Activated CD4-positive, alpha-beta T cell treated with anti-CD3 and anti-CD28 coated beads, Interleukin-2, amount 50 U/mL, for 48 hours (primary cell): Measurements from ENCODE around the gene ATP5PB.
A peak's percentile ranks its signal among the peaks of the same experiment; 100 is the strongest.

Experiments
- DNase-seq, 2 experiments: peaks; one replicate each; pipeline ENCODE4 v3.0.0-alpha.2; 2020

ATP5PB gene

GRCh38 chr1:111476214-111476613 is 26.9 kb downstream of the ATP5PB start:
- no peak for DNase-seq

DNA sequence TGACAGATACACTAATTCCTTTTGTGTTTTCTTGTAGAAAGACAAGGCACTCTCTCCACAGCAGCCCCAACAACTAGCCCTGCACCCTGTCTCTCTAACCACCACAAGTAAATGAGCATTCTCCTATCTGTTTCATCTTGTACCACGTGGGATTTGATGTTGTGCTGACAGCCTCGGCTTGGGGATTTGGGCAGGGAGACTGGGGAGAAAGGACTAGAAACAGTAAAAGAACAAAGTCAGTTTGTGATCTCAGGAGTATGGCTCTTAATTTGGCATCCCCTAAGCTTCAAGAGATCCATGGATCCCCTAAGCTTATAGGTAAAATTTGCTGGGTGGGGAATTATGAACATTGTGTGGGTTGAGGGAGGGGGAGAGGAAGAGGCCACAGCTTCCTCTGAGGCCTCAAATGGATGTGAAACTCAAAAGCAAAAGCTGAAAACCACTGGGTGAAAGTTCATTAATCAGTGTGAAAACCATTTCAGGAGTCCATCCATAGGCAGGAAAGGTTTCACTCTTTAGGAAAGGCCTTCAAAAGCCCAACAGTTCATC is 27.6 kb downstream of the ATP5PB start:
- peak; percentile 29 to 38 for DNase-seq

- DNase-seq: no peak
These were observed 31.4 kb downstream of the ATP5PB start for GRCh38 chr1:111480674-111481073.

- peak; percentile 67 to 75 for DNase-seq
These were observed 32.3 kb downstream of the ATP5PB start for GRCh38 chr1:111481387-111482221.

DNA sequence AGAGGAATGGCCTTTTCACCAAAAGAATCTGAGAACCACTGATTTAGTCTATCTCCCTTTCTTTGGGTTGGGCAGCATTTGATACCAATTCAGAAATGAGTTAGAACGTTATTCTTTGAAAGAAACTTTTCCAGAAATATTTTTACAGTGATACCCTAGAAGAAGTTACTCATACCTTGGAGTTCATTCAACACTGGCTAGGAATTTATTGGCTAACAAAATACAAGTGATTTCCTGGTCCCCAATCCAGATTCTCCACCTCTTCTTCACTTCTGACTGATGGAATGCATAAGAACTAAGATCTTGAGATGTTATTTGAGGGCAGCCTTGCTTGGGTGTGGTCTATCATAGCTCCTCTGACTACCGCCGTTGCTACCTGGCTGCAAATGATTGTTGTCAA is 33.9 kb downstream of the ATP5PB start:
- DNase-seq: no peak

DNA sequence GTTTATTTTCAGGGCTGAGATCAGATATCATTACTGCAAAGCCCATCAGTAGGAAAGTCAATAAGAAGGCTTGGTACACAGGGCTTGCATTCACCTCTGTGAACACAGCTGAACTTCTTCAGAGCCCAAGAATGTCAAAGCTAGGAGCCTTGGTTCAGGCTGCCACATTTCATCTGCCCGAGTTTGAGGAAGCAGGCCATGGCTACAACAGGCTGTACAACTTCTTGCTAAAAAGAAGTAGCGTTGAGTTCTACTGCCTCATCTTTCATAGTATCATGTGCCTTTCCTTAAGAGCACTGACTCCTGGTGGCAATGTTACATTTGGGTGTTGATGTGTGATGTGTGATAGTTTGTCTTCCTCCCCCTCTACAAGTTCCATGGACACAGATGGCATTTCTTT is 34.6 kb downstream of the ATP5PB start:
- DNase-seq: no peak

DNA sequence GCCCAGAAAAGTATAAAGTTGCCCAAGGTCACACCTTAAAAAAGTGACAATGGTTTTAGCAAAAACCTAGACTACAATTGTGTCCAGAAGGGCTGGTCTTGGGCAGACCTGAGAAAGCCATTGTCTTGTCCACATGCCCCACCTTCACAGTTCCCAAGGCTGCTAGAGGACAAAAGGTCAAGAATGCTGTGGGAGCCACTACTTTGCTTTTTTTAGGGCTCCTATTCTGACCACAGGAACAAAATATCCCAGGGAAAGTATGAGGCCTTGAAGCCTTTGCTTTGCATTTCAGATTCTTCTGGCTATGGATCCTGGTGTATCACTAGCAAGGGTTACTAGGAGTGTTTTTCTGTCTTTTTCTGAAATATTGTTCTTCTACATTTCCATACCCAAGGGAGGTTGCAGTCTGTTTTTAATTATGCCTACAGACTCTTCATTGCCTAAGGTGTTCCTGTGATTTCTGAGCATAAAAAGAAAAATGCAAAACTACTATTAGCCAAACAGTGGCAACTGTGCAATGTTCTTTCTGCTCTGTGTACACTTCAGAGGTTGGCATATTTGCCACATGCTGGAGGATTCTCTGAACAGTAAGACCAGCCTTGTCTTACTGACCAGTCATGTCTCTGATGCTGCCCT is 35.2 kb downstream of the ATP5PB start:
- no peak for DNase-seq

DNA sequence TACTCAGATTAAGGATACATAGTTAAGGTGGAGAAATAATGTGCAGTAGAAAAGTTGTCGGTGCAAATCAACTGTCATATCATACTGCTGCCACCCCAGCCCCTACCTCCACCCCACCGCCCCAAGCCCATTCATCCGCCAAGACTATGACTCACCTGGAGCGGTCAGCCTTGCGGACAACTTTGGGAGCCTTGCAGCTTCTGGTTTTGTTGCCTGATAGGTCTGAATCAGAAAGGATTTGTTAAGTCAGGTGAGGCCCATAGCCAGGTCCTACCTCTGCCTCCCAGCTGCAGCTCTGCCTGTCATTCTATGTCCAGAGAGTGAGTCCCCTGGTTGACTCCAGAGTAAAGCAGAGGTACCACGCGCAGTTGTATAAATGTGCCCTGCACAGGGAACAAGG is 37.2 kb downstream of the ATP5PB start:
- DNase-seq: no peak

- DNase-seq: no peak
These were observed 37.9 kb downstream of the ATP5PB start for GRCh38 chr1:111487133-111487532.

DNA sequence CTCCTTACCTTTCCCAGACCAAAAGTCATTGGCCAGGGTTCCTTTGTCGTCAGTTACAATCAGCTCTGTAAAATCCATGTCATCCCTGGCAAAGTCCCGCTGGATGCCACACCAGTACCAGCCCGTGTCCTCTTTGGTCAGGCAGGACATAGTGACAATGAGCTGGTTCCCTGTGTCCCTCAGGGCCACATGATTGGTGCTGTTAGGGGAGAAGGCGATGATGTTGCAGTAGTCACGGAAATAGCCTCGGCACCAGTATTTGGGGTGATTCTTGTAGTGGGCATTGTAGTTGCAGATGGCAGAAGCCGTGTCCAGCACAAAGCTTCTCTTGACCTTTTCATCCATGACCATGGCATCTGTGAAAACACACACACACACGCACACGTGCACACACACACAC is 39.4 kb downstream of the ATP5PB start:
- no peak for DNase-seq

DNA sequence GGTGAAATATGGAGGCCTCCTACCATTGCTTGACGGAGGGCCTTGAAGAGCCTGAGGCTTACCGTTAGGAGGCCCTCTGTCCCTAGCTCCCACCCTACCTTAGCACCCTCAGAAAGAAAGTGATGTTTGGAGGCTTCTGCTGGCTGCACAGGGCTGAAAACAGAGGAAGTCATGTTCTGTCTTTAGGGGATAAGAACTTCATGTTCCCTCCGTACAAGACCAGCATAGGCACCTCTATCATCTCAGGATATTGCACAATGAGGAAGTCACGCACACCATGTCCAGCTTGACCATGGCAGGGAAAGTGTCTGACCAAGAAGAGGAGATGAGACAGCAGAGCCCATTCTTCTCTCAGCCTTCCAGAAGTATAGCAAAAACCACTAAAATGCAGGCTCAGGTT is 40.3 kb downstream of the ATP5PB start:
- no peak for DNase-seq

DNA sequence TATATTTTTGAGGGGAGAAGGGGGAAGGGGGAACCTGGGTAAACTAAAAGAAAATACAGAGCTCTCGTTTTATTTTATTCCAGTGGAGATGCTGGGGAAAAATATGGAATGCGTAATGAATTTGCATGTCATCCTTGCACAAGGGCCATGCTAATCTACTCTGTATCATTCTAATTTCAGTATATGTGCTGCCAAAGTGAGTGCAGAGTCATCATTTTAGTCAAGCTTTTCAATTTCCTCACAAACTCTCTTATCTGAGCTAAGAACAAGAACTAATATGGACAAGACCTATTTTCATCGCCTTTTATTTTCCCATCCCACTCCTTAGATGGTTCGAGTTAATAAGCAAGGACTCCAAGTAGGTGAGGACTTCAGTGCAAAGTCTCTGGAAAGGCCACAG is 41.0 kb downstream of the ATP5PB start:
- no peak for DNase-seq

DNA sequence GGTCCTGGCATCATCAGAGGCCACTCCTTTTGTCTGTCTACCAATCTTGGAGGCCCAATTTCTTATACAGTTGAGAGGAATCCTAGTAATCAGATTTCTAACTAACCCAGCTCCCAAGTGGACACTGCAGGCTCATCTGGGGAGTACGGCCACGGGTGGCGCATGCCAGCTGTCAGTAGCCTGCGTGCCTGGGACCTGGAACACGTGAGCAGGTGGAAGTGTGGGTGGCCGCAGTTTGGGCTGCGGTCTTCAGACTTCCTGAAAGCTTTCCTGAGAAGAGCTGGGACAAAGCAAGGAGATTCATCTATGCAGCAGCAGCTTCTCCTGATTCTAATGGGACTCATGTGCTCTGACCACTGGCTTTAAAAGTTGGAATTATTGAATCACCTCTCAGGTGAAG is 41.8 kb downstream of the ATP5PB start:
- DNase-seq: no peak

- DNase-seq: no peak
These were observed 47.1 kb downstream of the ATP5PB start for GRCh38 chr1:111496398-111496797.

GRCh38 chr1:111497592-111497991 is 48.3 kb downstream of the ATP5PB start:
- no peak for DNase-seq

DNA sequence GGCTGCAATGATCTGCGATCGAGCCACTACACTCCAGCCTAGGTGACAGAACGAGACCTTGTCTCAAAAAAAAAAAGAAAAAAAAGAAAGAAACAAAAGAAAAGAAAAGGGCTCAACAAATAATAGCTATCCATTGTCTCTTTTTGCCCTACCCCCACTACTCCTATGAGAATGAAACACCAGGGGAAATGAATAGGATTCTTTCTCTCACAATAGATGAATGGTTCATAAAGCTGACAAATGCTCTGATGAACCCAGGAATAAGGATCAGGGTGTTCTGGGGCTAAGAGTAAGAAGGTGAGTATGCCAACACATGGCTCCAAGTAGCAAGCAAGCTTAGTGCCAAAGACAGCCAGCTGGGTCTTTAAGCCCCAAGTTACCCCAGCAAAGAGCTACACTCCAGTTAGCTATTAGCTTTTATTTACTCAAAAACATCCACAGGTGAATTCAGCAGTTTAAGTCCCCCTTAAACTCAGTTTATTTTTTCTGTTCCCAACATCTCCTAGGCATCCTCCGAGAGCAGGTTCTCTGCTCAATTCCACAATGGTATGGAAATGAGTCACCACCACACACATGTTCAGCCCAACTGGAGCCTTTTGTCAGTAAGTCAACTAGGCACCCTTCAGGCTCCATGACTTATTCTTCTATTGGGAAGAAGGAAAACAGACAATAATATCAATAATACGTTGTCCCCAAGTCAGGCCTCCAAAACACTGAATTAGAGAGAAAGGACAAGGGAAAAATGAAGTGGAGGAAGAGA is 49.9 kb downstream of the ATP5PB start:
- DNase-seq: no peak

GRCh38 chr1:111501645-111502044 is 52.4 kb downstream of the ATP5PB start:
- DNase-seq: no peak

GRCh38 chr1:111503585-111504060 is 54.4 kb downstream of the ATP5PB start, which contains the start of the genes ADORA3 and TMIGD3:
Gene ADORA3, minus strand, starts transcription at chr1:111503633. Its CDS starts 279 bp downstream, at chr1:111503354.
Gene TMIGD3, minus strand, starts transcription at chr1:111503633. Its CDS starts 279 bp downstream, at chr1:111503354.
- DNase-seq: no peak

- no peak for DNase-seq
These were observed 54.8 kb downstream of the ATP5PB start for GRCh38 chr1:111504097-111504496.

DNA sequence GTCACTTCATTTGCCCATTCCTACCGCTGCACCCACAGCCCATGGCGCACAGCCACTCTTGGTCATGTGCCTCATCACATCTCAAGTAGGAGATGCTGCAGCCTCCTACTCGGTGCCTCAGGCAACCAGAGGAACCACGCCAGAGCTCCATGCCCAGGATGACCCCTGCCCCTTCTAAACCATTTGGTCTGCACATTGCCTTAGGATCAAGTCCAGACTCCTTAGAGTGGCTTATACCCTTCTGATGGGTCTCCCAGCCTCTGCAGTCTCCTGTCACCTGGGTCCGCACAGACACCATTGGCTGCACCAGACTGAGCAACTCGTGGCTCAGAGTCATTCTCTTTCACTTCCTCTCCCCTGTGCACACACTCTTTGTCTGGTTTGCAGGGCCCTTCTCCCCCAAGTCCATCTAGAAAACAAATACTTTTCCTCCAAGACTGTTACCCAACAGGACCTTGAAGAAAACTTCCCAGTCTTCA is 56.4 kb downstream of the ATP5PB start:
- DNase-seq: no peak

DNA sequence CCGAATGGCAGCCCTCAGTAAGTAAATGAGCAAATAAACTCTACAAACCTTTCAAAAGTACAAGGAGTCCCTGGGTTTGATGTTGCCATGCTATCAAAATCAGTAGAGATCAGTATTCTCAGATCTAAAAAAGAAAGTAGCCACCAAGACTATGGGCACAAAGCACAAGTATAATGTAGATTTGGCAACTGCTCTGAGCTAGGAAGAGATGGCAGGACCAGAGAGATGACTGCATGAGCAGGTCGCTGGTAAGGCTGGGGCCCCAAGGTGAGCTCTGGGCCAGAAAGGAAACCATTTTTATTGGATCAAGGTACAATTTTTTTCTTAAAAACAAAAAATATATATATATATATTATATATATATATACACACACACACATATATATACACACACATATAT is 57.3 kb downstream of the ATP5PB start:
- DNase-seq: no peak

- DNase-seq: peak; percentile 58 to 70
These were observed 58.3 kb downstream of the ATP5PB start for GRCh38 chr1:111507411-111508201.
